Activated CD8-positive, alpha-beta T cell treated with anti-CD3 and anti-CD28 coated beads for 36 hours (primary cell): Measurements from ENCODE around the gene FUT8. TPM values are rescaled to one million over a fixed set of nuclear protein-coding genes. Genes with fewer than 3 reads are reported as not detected.

Experiments
- ATAC-seq: fragments of 200-7000 bp; cut with Tn5 transposase; one replicate; pipeline ENCODE4 v1.10.0; 2021; ENCODE audit warnings: mild to moderate bottlenecking, moderate library complexity
- CTCF ChIA-PET: fragments of 350-600 bp; sonication (Branson Sonifier 250); formaldehyde crosslinking; loops from one replicate; lab custom pipeline; 2021; ENCODE audit warnings: antibody characterized with exemption; lab: Charles Lee
- POLR2A ChIA-PET: fragments of 350-600 bp; sonication (Branson Sonifier 250); formaldehyde crosslinking; loops from one replicate; lab custom pipeline; 2021; ENCODE audit warnings: antibody characterized with exemption; lab: Charles Lee
- DNase-seq: peaks from one replicate; pipeline ENCODE4 v3.0.0-alpha.2; 2020
- H3K27ac Mint-ChIP-seq: one replicate; pipeline ENCODE4 v1.8.0; 2021; ENCODE audit warnings: mild to moderate bottlenecking, mixed read lengths
- H3K27me3 Mint-ChIP-seq: one replicate; pipeline ENCODE4 v1.8.0; 2021; ENCODE audit warnings: mixed read lengths
- H3K36me3 Mint-ChIP-seq: one replicate; pipeline ENCODE4 v1.8.0; 2021; ENCODE audit warnings: low read depth, mixed read lengths
- H3K4me1 Mint-ChIP-seq: one replicate; pipeline ENCODE4 v1.8.0; 2021; ENCODE audit warnings: low read depth, mixed read lengths
- H3K4me3 Mint-ChIP-seq: one replicate; pipeline ENCODE4 v1.8.0; 2021; ENCODE audit warnings: mild to moderate bottlenecking, moderate library complexity, mixed read lengths
- H3K9me3 Mint-ChIP-seq: one replicate; pipeline ENCODE4 v1.8.0; 2021; ENCODE audit warnings: mixed read lengths
- intact Hi-C: fragments of 100-400 bp; cut with micrococcal nuclease; formaldehyde crosslinking; loops from one replicate; pipeline ENCODE4 v1.10.0; 2022
- total RNA-seq, 2 experiments: library from RNA; stranded (reverse); gene quantifications; one replicate each; pipeline ENCODE4 v1.2.3, GENCODE V29; 2021
- TF ChIP-seq, protein P1 (sequence below): fragments of 200-600 bp; IDR thresholded peaks from one replicate; pipeline ENCODE4 v1.8.0; 2022; ENCODE audit warnings: antibody characterized with exemption, mild to moderate bottlenecking

The FUT8 gene
- total RNA-seq, 2 experiments from 2014 or later: 55.7 to 61.0 TPM

DNA sequence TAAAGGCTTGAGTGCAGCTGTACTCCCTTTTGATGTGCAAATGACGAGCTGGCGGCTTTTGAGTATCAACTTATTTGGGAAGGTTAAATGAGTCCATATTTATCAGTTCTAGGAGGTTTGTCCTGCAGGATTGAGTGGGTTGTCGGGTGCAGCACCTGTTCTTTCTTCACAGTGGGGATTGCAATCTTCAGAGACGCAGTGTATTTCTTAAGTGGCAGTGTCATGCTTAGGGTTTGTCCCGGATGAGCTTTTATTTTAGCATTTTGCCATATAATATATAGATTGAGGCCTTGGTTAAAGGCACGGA, 1.2 kb downstream of the FUT8 start:
- Mint-ChIP-seq H3K36me3 (peaks cover 7% of the 10 kb centered on the region), H3K9me3 (no peaks in the 10 kb centered on the region), H3K4me1 (peaks cover 41% of the 10 kb centered on the region), H3K4me3 (peak overlapping the region; percentile 95), H3K27me3 (no peaks in the 10 kb centered on the region), H3K27ac (peak overlapping the region; percentile 98)
- CTCF ChIA-PET: interaction anchor here (0.8 to 6.3 kb wide), 23 partner anchors 15 to 657 kb away, joined by 3 to 74 read pairs (median 5); no protein-coding TSS in a partner anchor
- intact Hi-C loops: loop anchor here (5.0 to 10.0 kb wide), 4 partner anchors 111 to 651 kb away; no protein-coding TSS in a partner anchor
- no peak for ATAC-seq
- POLR2A ChIA-PET: interaction anchor here (0.6 to 3.2 kb wide), 10 partner anchors 14 to 237 kb away, joined by 3 to 31 read pairs (median 4); no protein-coding TSS in a partner anchor
- TF ChIP-seq, protein P1, sequence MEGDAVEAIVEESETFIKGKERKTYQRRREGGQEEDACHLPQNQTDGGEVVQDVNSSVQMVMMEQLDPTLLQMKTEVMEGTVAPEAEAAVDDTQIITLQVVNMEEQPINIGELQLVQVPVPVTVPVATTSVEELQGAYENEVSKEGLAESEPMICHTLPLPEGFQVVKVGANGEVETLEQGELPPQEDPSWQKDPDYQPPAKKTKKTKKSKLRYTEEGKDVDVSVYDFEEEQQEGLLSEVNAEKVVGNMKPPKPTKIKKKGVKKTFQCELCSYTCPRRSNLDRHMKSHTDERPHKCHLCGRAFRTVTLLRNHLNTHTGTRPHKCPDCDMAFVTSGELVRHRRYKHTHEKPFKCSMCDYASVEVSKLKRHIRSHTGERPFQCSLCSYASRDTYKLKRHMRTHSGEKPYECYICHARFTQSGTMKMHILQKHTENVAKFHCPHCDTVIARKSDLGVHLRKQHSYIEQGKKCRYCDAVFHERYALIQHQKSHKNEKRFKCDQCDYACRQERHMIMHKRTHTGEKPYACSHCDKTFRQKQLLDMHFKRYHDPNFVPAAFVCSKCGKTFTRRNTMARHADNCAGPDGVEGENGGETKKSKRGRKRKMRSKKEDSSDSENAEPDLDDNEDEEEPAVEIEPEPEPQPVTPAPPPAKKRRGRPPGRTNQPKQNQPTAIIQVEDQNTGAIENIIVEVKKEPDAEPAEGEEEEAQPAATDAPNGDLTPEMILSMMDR: no peak
- no peak for DNase-seq

DNA sequence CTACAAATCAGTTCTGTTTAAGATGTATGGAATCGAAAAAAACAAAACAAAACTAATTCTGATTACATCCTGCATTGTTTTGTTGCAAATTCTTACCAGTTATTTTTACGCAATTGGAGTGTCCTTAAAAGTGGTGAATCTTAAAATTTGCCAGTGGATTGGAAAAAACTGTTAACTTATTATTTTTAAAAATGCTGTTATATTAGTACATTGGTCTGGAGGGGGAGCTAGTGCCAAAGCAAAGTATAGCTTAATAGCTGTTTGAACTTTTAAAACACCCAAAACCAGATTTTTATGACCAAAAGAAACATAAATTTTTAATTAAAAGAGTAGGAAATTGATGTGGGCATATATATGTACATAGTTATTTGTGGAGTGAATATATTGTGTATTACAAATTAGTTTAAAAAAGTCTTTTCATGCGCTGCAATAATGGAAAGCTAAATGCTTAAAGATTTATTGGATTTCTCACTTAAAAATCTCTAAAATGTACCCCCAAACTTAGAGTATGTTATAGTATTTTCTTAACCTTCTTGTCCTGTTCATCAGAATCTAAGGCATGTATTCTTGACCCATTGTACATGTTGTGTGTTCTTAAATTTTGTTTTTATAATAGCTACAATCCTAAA, 2.5 kb downstream of the FUT8 start:
- POLR2A ChIA-PET: interaction anchor here (1.2 kb wide), 1 partner anchor 127 kb away, joined by 3 read pairs; no protein-coding TSS in a partner anchor
- TF ChIP-seq, protein P1: peak; percentile 86
- Mint-ChIP-seq H3K4me1 (peaks cover 42% of the 10 kb centered on the region), H3K9me3 (no peaks in the 10 kb centered on the region), H3K36me3 (peaks cover 5% of the 10 kb centered on the region), H3K27ac (no peak overlapping the region), H3K4me3 (peak overlapping the region; percentile 95), H3K27me3 (no peaks in the 10 kb centered on the region)
- intact Hi-C loops: loop anchor here (5.0 to 10.0 kb wide), 5 partner anchors 113 to 650 kb away; no protein-coding TSS in a partner anchor
- ATAC-seq (no peak), DNase-seq (peak; percentile 42)
- CTCF ChIA-PET: interaction anchor here (0.7 to 6.3 kb wide), 42 partner anchors 10 to 655 kb away, joined by 3 to 74 read pairs (median 4); no protein-coding TSS in a partner anchor

DNA sequence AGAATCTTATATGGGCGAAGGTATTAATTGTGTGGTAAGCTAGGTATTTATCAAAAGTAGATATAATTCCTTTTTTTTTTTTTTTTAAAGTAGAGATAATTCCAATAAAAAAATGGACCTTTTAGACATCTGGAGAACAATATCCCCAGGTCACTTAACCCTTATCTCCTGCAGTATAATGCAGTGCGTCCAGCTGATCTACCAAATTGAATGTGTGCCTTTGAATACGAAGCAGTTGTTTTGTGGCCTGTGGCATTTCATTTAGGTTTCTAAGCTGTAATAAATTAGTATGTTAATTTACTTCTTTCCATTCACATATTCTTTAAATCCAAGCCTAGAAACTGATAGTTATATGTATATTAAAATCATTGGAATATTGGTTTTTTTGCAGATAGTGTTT, 3.1 kb downstream of the FUT8 start:
- Mint-ChIP-seq H3K27ac (no peak overlapping the region), H3K36me3 (peaks cover 5% of the 10 kb centered on the region), H3K4me3 (no peak overlapping the region), H3K27me3 (no peaks in the 10 kb centered on the region), H3K9me3 (no peaks in the 10 kb centered on the region), H3K4me1 (peaks cover 39% of the 10 kb centered on the region)
- TF ChIP-seq, protein P1: no peak
- ATAC-seq: no peak
- ChIA-PET CTCF (interaction anchor here (0.7 to 6.3 kb wide), 39 partner anchors 14 to 655 kb away, joined by 3 to 74 read pairs (median 5); no protein-coding TSS in a partner anchor), POLR2A (interaction anchor here (1.2 kb wide), 1 partner anchor 128 kb away, joined by 3 read pairs; no protein-coding TSS in a partner anchor)
- no peak for DNase-seq
- intact Hi-C loops: loop anchor here (5.0 to 10.0 kb wide), 2 partner anchors 407 to 649 kb away; no protein-coding TSS in a partner anchor

DNA sequence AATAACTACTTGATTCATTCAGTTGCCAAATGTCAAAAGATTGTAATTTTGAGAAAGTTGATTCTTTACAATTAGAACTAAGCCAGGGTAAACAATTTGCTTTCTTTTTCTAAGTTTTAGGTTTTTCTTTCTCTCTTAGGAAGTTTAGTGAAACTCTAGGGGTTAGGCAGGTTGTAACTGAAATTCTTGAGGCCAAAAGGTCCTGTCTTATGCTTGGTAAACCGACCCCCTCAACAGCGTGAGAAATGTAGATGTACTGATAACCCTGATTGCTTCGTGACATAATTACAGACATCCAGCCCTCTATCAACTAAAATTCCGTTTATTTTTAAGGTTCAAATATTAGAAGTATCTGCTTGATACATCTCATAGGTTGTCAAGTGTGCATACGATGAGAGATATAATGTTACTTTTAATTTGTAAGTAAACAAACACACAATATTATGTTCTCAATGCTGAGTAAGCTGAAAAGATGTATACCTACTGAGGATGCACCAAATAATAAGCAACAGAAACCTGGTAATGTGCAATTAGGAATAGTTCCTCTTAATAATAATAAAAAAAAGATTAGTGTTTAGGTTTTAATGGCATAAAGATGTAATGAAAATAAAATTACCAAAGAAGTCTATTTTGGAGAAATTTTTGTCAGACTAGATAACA, 7.2 kb downstream of the FUT8 start:
- TF ChIP-seq, protein P1: no peak
- Mint-ChIP-seq H3K27ac (no peak overlapping the region), H3K4me1 (peaks cover 38% of the 10 kb centered on the region), H3K4me3 (no peak overlapping the region), H3K9me3 (no peaks in the 10 kb centered on the region), H3K36me3 (peaks cover 7% of the 10 kb centered on the region), H3K27me3 (no peaks in the 10 kb centered on the region)
- intact Hi-C loops: loop anchor here (5.0 to 10.0 kb wide), 2 partner anchors 403 to 645 kb away; no protein-coding TSS in a partner anchor
- POLR2A ChIA-PET: interaction anchor here (0.8 kb wide), 1 partner anchor 56 kb away, joined by 3 read pairs; no protein-coding TSS in a partner anchor
- CTCF ChIA-PET: interaction anchor here (2.5 kb wide), 1 partner anchor 405 kb away, joined by 9 read pairs; no protein-coding TSS in a partner anchor
- DNase-seq (no peak), ATAC-seq (no peak)
